Measurements from ENCODE around the gene SHOC2.
"Not testable (repeated sequence)": the region's sequence is repeated elsewhere in the genome, so short reads cannot be mapped to it uniquely, and the experiment has no call there.

Gene SHOC2

DNA sequence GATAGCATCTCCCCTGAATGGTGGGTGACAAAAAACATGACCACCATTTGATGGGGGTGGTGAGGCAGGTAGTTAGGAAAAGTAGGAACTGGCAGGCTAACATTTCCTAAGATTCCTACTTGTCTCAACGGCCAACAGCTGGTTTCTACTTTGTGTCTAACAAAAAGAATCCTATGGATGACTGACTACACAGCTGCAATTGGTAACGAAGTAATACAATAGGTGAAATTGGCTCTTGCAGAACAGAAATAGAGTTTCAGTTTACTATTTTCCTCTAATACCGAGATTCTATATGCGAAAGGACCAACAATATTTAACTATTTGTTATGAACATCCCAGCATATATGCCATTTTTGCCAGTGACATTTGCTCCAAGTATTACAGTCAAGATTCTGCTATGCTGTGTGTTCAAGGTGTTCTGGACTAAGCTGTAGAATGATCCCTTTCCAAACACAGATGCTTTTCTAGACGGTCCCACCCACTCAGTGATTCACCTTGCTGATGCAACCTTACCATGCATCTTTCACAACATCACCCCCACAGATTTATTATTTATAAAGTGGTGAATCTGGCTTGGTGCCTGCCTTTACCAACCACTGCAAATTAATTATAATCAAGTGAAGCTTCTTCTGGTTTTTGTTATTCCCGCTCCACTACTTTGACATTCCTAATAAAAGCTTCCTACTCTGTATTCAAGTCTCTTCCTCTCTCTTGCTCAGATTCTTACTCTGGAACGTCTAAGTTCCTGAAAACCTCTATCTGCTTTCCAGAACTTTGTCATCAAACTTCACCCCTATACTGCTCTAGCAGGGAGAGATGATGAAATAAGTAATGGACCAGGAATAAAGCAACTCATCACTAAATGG, 17.2 kb upstream of the SHOC2 start:
- DNase-seq, result peak; percentile 59

DNA sequence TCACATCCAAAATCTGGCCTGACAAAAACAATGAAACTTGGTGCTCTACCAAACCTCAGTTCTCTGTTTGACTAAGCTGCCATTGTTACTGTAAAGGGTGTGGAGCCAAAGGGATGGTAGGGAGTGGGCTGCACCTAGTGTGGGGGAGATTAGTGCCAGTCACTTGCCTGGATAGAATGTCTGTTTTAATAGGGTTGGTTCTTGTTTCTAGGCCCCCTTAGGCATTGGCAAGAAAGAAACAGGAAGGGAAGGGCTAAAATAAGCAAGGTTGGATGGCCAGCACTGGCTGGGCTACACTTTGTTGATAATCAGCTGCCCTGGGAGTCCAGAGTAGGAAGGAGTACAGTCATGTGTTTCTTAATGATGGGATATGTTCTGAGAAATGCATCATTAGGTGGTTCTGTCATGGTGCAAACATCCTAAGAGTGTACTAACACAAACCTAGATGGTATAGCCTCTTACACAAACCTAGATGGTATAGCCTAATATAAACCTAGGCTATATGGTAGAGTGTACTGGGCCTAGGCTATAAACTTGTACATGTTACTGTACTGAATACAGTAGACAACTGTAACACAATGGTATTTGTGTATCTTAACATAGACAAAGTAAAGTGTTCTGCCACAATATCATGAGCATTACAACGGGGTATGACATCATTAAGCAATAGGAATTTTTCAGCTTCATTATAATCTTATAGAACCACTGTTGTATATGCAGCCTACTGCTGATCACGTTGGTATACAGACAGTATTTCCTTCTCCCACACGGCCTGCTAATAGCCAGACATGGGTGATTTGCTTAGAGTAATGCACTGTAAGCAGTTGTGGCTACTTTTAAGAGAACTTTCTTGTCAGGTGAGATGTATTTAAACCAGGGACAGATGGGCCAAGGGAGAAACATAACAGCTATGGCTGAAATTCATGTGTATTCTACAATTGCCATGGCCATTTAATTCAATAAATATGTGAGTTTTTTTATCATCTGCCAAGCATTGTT, 15.8 kb upstream of the SHOC2 start:
- peak; percentile 30 for DNase-seq

DNA sequence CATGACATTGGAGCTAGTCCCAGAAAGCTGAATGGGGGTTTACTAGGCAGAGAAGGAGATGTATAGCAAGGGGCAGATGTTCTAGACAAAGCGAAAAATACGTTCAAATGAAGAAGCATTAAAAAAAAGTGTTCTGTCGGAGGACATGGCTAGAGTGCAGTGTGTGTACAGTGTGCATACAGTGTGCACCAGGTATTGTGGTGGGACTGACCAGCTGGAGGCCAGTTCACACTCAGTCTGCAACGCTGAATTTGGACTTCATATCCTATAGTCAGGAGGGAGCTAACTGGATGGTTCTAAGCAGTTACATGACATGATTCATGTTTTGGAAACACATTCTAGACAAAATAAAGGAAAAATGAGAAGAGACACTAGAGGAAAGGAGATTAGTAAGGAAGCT, 9.3 kb upstream of the SHOC2 start:
- DNase-seq, result no peak

GRCh38 chr10:110912374-110912773, 7.0 kb upstream of the SHOC2 start:
- DNase-seq, result no peak

GRCh38 chr10:110914431-110914830, 5.0 kb upstream of the SHOC2 start:
- no peak for DNase-seq

GRCh38 chr10:110915035-110915434, 4.4 kb upstream of the SHOC2 start:
- DNase-seq, result no peak

DNA sequence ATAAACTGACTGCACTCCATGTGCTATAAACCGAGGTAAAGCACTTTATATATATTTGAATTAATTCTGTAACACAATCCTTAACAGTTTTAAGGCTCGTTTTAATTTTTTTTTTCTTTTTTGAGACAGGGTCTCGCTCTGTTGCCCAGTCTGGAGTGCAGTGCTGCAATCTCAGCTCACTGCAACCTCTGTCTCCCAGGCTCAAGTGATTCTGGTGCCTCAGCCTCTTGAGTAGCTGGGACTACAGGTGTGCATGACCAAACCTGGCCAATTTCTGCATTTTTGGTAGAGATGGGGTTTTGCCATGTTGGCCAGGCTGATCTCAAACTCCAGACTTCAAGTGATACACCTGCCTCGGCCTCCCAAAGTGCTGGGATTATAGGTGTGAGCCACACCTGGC, 3.8 kb upstream of the SHOC2 start:
- DNase-seq, result not testable (repeated sequence)

- no peak for DNase-seq
Measured at GRCh38 chr10:110916554-110917346, 2.7 kb upstream of the SHOC2 start.

DNA sequence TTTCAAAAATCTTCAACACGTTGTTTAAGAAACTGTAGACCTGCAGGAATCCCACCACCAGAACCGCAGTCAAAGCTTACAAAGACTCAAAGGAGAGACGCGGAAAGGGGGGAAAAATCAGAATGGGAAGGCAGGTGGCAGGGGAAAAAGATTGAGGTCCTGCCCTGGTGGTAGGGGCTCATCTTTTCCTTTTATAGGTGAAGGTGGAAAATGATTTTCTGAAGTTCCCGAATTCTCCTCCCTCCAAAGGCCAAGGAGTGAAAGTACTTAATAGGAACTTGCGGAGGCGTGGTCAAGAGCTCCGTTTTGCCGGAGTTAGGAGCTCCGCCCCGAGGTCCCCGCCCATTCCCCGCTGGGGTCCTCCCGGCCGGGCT, 1.1 kb upstream of the SHOC2 start:
- DNase-seq, result peak; percentile 87

DNA sequence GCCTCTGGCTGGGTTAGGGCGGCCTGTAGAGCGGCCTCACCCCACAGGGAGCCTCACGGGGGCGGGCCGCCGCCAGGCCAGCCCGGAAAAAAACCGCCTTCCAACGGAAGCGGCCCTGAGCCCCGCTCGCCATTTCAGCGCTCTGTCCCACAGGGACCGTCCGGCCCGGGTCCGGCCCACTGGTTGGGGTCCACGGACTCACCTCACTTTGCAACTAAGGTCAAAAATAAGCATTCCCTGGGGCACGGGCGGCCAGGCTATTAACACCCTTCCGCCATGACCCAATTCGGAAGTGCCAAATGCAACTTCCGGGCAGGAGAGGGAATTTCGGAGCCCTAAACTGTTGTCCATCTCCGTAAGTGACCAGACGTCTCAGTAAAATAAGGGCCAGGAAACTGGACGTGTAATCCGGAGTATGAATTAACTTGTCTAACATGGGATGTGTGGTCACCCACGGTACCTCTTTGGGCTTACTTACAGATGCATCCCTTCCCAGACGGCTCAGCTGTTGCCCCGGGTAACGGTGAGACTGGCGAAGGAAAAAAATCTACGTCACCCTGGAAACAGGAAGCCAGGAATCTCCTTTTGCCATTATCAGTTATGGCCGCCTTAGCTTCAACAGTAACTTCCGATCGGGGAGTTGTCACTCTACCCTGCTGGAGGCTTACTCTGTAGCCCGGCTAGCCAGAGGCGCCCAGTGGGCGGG, 608 bp upstream of the SHOC2 start, which contains the start of gene BBIP1:
Gene BBIP1 (minus strand): TSS at position 538 of the 706 bp plus-strand sequence. CDS start 1,023 bp downstream, outside the sequence.
- no peak for DNase-seq

- peak; percentile 16 for DNase-seq
Measured at GRCh38 chr10:110919971-110920881, 822 bp downstream of the SHOC2 start.

DNA sequence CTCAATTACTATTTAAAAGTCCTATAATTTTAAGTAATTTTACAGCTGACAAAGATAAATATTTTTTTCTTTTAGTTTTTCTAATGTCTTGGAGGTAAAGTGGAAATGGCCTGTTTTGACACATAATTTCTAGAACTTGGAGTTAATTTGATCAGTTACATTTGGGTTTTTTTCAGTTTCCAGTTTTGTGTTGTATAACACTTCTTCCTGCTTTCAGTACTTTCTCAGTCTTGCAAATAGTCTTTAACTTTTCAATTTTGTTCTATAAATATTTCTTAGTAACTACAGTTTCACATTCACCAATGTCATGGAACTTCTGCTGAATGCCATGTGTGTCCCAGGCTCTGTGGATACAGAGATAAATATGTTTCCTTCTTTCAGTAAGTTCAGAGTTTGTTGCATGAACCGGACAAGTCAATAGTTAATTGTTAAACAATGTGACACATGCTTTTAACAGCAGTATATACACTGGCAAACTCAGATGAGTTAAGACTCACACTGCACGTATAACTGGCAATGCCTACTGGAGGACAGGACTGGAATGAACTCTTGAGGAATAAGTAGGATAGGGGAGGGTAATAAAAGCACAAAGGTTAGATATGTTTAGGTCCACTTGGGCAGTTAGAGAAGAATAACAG, 4.6 kb downstream of the SHOC2 start:
- DNase-seq, result no peak

DNA sequence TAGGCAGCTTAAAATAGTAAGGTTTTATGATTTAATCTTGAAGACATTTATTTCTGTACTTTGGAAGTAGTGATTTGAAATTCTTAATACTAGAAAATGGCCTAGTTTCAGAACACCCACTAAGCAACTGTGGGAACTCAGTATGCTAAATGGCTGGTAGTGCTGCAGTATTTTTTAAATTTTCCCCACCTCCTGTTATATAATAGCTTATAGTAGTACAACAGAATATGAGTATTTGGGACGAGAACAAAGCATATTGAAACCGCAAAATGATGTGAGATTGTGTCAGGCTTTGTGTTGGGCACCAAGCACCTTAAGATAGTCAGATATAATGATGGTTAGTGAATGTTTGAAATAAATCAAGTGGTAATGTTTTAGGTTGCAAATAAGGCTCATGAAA, 8.1 kb downstream of the SHOC2 start:
- no peak for DNase-seq

GRCh38 chr10:110931769-110932381, 12.5 kb downstream of the SHOC2 start:
- DNase-seq, result no peak

- no peak for DNase-seq
Measured at GRCh38 chr10:110932505-110933180, 13.2 kb downstream of the SHOC2 start.

DNA sequence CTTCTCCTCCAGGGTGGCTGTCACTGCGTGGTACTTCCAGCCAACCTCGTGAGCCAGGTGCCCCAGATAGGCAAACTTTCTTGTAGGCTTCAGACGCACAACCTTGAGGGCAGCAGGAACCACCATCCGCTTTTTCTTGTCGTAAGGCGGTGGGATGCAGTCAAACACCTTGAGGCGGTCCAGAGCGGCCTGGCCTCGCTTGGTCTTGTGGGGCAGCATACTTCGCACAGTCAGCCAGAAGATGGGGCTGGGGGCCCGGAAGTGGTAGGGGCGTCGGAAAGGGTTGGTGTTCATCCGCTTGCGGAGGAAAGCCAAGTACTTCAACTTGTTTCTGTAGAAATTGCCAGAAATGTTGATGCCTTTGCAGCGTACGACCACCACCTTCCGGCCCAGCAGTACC, 17.4 kb downstream of the SHOC2 start:
- DNase-seq, result no peak

GRCh38 chr10:110939419-110939818, 20.0 kb downstream of the SHOC2 start:
- DNase-seq, result no peak

GRCh38 chr10:110944792-110945396, 25.5 kb downstream of the SHOC2 start:
- DNase-seq, result no peak

DNA sequence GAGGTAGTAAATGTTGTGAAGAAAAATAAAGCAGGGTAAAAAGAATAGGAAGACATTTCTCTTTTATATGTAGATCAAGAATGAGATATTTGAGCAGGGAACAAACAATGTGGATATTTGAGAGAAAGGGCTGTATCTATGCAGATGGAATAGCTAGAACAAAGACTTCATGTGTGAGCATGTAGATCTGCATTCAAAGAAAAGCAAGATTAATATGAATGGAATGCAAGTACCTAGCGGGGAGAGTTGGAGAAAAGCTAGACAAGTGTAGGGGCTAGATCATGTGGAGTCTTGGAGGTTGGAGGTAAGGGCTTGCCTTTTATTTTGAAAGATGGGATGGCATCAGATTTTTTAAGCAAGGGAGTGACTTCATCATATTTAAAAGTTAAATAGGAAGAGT, 27.1 kb downstream of the SHOC2 start:
- DNase-seq, result no peak
